ENCODE measurements around the gene CCDC122.

- TF ChIP-seq POLR2AphosphoS5 (IDR thresholded peaks at IDR 0.05; ENCODE audit: low read depth, low read length) (no peak), POLR2A (IDR thresholded peaks at IDR 0.05; ENCODE audit: borderline replicate concordance, extremely low read depth, insufficient read depth, insufficient read length) (no peak), RAD21 (IDR thresholded peaks at IDR 0.05; ENCODE audit: low read depth) (no peak), EZH2 (IDR thresholded peaks at IDR 0.05) (no peak), CTCF (IDR thresholded peaks at IDR 0.05 in 2 of 3, conservative IDR thresholded peaks at IDR 0.05 in 1 of 3; ENCODE audit: borderline replicate concordance in 1 of 3, insufficient read depth in 1 of 3, low read depth in 2 of 3, low read length in 2 of 3) (no peak), MAX (IDR thresholded peaks at IDR 0.05) (no peak), SP1 (IDR thresholded peaks at IDR 0.05; ENCODE audit: low read depth) (no peak), ZNF274 (IDR thresholded peaks at IDR 0.05; ENCODE audit: low read depth, low read length) (no peak), EZH2phosphoT487 (IDR thresholded peaks at IDR 0.05; ENCODE audit: borderline replicate concordance) (no peak), REST (IDR thresholded peaks at IDR 0.05; ENCODE audit: low read depth) (no peak), JUND (IDR thresholded peaks at IDR 0.05) (no peak), ATF3 (IDR thresholded peaks at IDR 0.05) (no peak), EGR1 (IDR thresholded peaks at IDR 0.05; ENCODE audit: low read depth) (no peak), YY1 (IDR thresholded peaks at IDR 0.05; ENCODE audit: extremely low read depth, insufficient replicate concordance, low read depth, low read length) (no peak)
Observed at GRCh38 chr13:43848001-43848649, 31.4 kb downstream of the CCDC122 start.

Data from HCT116 (cell line).